A549 (cell line): ENCODE measurements around the gene RNF145. TPM values are rescaled to one million over a fixed set of nuclear protein-coding genes. Genes with fewer than 3 reads are reported as not detected.
A peak's percentile ranks its signal among the peaks of the same experiment; 100 is the strongest.

Source experiments
- ATAC-seq, 2 experiments: fragments of 200-7000 bp in 1 of 2; fragments of >200 bp in 1 of 2; cut with Nextera tagmentation in 1 of 2; cut with Tn5 transposase in 1 of 2; 3 replicates each; pipeline versions ENCODE4 v1.8.0 to v1.9.1; 2018 to 2020; ENCODE audit warnings: mild to moderate bottlenecking in 1 of 2, moderate library complexity in 1 of 2
- CTCF ChIA-PET: fragments of 300-600 bp; sonication (Branson Sonifier 250); formaldehyde crosslinking; extraction: SDS; loops from one replicate; lab custom pipeline; 2021; ENCODE audit warnings: antibody characterized with exemption, inconsistent platforms; lab: Yijun Ruan, JAX
- POLR2A ChIA-PET: fragments of 350-600 bp; formaldehyde crosslinking; extraction: SDS; loops from one replicate; lab custom pipeline; 2021; ENCODE audit warnings: antibody characterized with exemption, inconsistent platforms; lab: Yijun Ruan, JAX
- DNase-seq, 2 experiments: peaks; one replicate each; pipeline versions ENCODE4 v3.0.0 to v3.0.0-alpha.2; 2011 to 2016; ENCODE audit warnings: low read depth in 1 of 2, low spot score in 1 of 2
- FAIRE-seq: peaks from 2 replicates; lab custom pipeline; 2011; peaks lifted over from hg19 to GRCh38; lab: Jason Lieb, UNC
- H3K27ac ChIP-seq, 2 experiments: fragments of >200 bp; sonication (Bioruptor Twin); formaldehyde crosslinking; 3 replicates each; pipeline ENCODE4 v1.5.1; 2016 to 2017
- H3K4me1 ChIP-seq: fragments of >200 bp; sonication (Bioruptor Twin); formaldehyde crosslinking; 3 replicates; pipeline ENCODE4 v1.6.1; 2016
- H3K4me2 ChIP-seq: fragments of >200 bp; sonication (Bioruptor Twin); formaldehyde crosslinking; 3 replicates; pipeline ENCODE4 v1.6.1; 2016
- H3K4me3 ChIP-seq: fragments of >200 bp; sonication (Bioruptor Twin); formaldehyde crosslinking; 3 replicates; pipeline ENCODE4 v1.5.1; 2016
- H3K9me3 ChIP-seq: fragments of >200 bp; sonication (Bioruptor Twin); formaldehyde crosslinking; 3 replicates; pipeline ENCODE4 v1.6.1; 2016
- ATOH8 ChIP-seq: fragments of 250-450 bp; sonication (Bioruptor Pico); IDR thresholded peaks from 2 replicates; pipeline ENCODE4 v1.5.0; 2020; ENCODE audit warnings: low read depth, mild to moderate bottlenecking, moderate library complexity
- BCL3 ChIP-seq: fragments of >200 bp; sonication (Bioruptor Twin); formaldehyde crosslinking; IDR thresholded peaks from 3 replicates; pipeline ENCODE4 v1.6.1; 2016
- BHLHE40 ChIP-seq: IDR thresholded peaks from 2 replicates; pipeline ENCODE4 v1.6.1; 2012; ENCODE audit warnings: low read depth, low read length, inconsistent platforms
- CBX2 ChIP-seq: fragments of 200-600 bp; sonication (generic); IDR thresholded peaks from 2 replicates; pipeline ENCODE4 v1.6.1; 2016; ENCODE audit warnings: low read depth, mild to moderate bottlenecking, borderline replicate concordance
- CBX8 ChIP-seq: fragments of 200-600 bp; sonication (generic); IDR thresholded peaks from 2 replicates; pipeline ENCODE4 v1.6.1; 2016
- CTCF ChIP-seq: fragments of >200 bp; sonication (Bioruptor Twin); formaldehyde crosslinking; IDR thresholded peaks from 3 replicates; pipeline ENCODE4 v1.5.1; 2016
- E2F6 ChIP-seq: IDR thresholded peaks from 2 replicates; pipeline ENCODE4 v1.6.1; 2012; ENCODE audit warnings: low read depth, borderline replicate concordance
- EHF ChIP-seq: fragments of 250-450 bp; sonication (Bioruptor Pico); IDR thresholded peaks from 2 replicates; pipeline ENCODE4 v1.5.0; 2020; ENCODE audit warnings: mild to moderate bottlenecking
- ESRRA ChIP-seq: fragments of 150-350 bp; IDR thresholded peaks from 2 replicates; pipeline ENCODE4 v1.6.1; 2014; ENCODE audit warnings: mild to moderate bottlenecking, low read length, borderline replicate concordance
- FOSL2 ChIP-seq, 2 experiments: fragments of 450-650 bp in 1 of 2; fragments of >200 bp in 1 of 2; sonication (Bioruptor Twin) in 1 of 2; formaldehyde crosslinking; IDR thresholded peaks; 2 replicates each; pipeline versions ENCODE4 v1.5.0 to v1.6.1; 2016 to 2020; ENCODE audit warnings: mild to moderate bottlenecking in 1 of 2, moderate library complexity in 1 of 2
- HES2 ChIP-seq: fragments of >200 bp; sonication (Bioruptor Twin); formaldehyde crosslinking; IDR thresholded peaks from 2 replicates; pipeline ENCODE4 v1.6.1; 2016
- JUNB ChIP-seq: fragments of >200 bp; sonication (Bioruptor Twin); formaldehyde crosslinking; IDR thresholded peaks from 2 replicates; pipeline ENCODE4 v1.6.1; 2016
- MAFK ChIP-seq: fragments of 450-650 bp; IDR thresholded peaks from 2 replicates; pipeline ENCODE4 v1.6.1; 2014; ENCODE audit not compliant: partially characterized antibody
- NFE2L2 ChIP-seq: fragments of 150-350 bp; conservative IDR thresholded peaks from 2 replicates; pipeline ENCODE4 v1.6.1; 2014; ENCODE audit warnings: low read length
- NR3C1 ChIP-seq: fragments of >200 bp; sonication (Bioruptor Twin); formaldehyde crosslinking; IDR thresholded peaks from 3 replicates; pipeline ENCODE4 v1.6.1; 2017
- PHF8 ChIP-seq: fragments of 200-600 bp; sonication (generic); IDR thresholded peaks from 2 replicates; pipeline ENCODE4 v1.6.1; 2016; ENCODE audit warnings: low read depth, mild to moderate bottlenecking, antibody characterized with exemption, moderate library complexity, borderline replicate concordance
- RFX5 ChIP-seq: fragments of 450-650 bp; IDR thresholded peaks from 2 replicates; pipeline ENCODE4 v1.7.1; 2014; ENCODE audit warnings: antibody characterized with exemption, mild to moderate bottlenecking, moderate library complexity
- SMC3 ChIP-seq: fragments of >200 bp; sonication (Bioruptor Twin); formaldehyde crosslinking; IDR thresholded peaks from 3 replicates; pipeline ENCODE4 v1.6.1; 2018; ENCODE audit warnings: inconsistent platforms
- TFCP2L1 ChIP-seq: fragments of 250-450 bp; sonication (Bioruptor Pico); IDR thresholded peaks from 2 replicates; pipeline ENCODE4 v1.5.0; 2021; ENCODE audit warnings: mild to moderate bottlenecking
- TP53 ChIP-seq: fragments of 250-450 bp; sonication (Bioruptor Pico); IDR thresholded peaks from 2 replicates; pipeline ENCODE4 v1.5.0; 2021; ENCODE audit warnings: mild to moderate bottlenecking, moderate library complexity
- ZNF302 ChIP-seq: fragments of 250-450 bp; sonication (Bioruptor Pico); IDR thresholded peaks from 2 replicates; pipeline ENCODE4 v1.9.0; 2021; ENCODE audit warnings: inconsistent platforms, mild to moderate bottlenecking, moderate library complexity
- WGBS: methylation state at CpG from one replicate; pipeline ENCODE4 v1.1.6; 2017; ENCODE audit errors: missing lambda C conversion rate; 5-methylcytosine and 5-hydroxymethylcytosine counted together
- polyA plus RNA-seq, 4 experiments: library from polyadenylated mRNA; depleted of rRNA in 3 of 4; stranded (reverse); fragments of >200 nt; fragmentation: RNase III in 1 of 4; extraction: RNeasy Plus Mini Kit Qiagen cat#74134 plus additional on column Dnase treatment in 1 of 4; gene quantifications; 2 replicates in 3 of 4; 3 replicates in 1 of 4; pipeline ENCODE4 v1.2.3, GENCODE V29; 2011 to 2017

RNF145 gene
- polyA plus RNA-seq, 2 of the 4 experiments (the other 2 are of a cell fraction) = 122 to 146 TPM

GRCh38 chr5:159128070-159128541 is 81.2 kb downstream of the RNF145 start:
- 68% methylated on average over 6 of the region's 6 CpGs for WGBS
- ATAC-seq (no peak), DNase-seq (no peak), FAIRE-seq (no peak)
- no peak overlapping the region for H3K27ac ChIP-seq
- POLR2A ChIA-PET = no interaction called here
- CTCF ChIA-PET = interaction anchor here (1.1 to 3.1 kb wide), 3 partner anchors 21 to 1366 kb away, joined by 4 to 14 read pairs (median 5); no protein-coding TSS in a partner anchor
- no peak overlapping the region for H3K4me2 ChIP-seq
- peaks cover 9% of the 10 kb centered on the region for H3K4me1 ChIP-seq
- H3K4me3 ChIP-seq = no peak overlapping the region
- no peak for TF ChIP-seq ESRRA
- TF ChIP-seq E2F6 = no peak
- TF ChIP-seq, all 56 proteins: peak for 0
- peaks cover 22% of the 10 kb centered on the region; the same call in 2 of the 3 replicates for H3K9me3 ChIP-seq

GRCh38 chr5:159123700-159124099 is 85.7 kb downstream of the RNF145 start:
- no peak overlapping the region for H3K4me3 ChIP-seq
- no peak overlapping the region for H3K4me2 ChIP-seq
- DNase-seq (no peak), FAIRE-seq (no peak), ATAC-seq (no peak)
- no peak overlapping the region for H3K27ac ChIP-seq
- peaks cover 22% of the 10 kb centered on the region; the same call in 2 of the 3 replicates for H3K9me3 ChIP-seq
- H3K4me1 ChIP-seq = no peaks in the 10 kb centered on the region
- TF ChIP-seq SMC3 (no peak), CTCF (no peak), FOSL2 (IDR thresholded peaks at IDR 0.05) (no peak), FOSL2 (CRISPR knock-in tag; IDR thresholded peaks at IDR 0.05) (no peak), JUNB (no peak), NR3C1 (no peak), BCL3 (no peak), TP53 (no peak), CBX2 (no peak), BHLHE40 (no peak), CBX8 (no peak), HES2 (no peak), MAFK (no peak), RFX5 (no peak), EHF (CRISPR knock-in tag) (no peak), ATOH8 (CRISPR knock-in tag) (no peak)
- CTCF ChIA-PET = interaction anchor here (1.0 to 1.8 kb wide), 3 partner anchors 9 to 1362 kb away, joined by 3 to 6 read pairs (median 4); no protein-coding TSS in a partner anchor
- POLR2A ChIA-PET = no interaction called here
- WGBS = 52% methylated on average over 3 of the region's 3 CpGs

- TF ChIP-seq TFCP2L1 (CRISPR knock-in tag) (no peak), ZNF302 (CRISPR knock-in tag) (no peak), PHF8 (no peak), NFE2L2 (no peak), JUNB (no peak)
- H3K27ac ChIP-seq = no peak overlapping the region
- ChIA-PET POLR2A (no interaction called here), CTCF (interaction anchor here (1.0 to 1.8 kb wide), 4 partner anchors 9 to 1361 kb away, joined by 3 to 6 read pairs (median 4); no protein-coding TSS in a partner anchor)
- WGBS = 41% methylated on average over 2 of the region's 2 CpGs
- H3K9me3 ChIP-seq = peaks cover 22% of the 10 kb centered on the region; the same call in 2 of the 3 replicates
- H3K4me2 ChIP-seq = no peak overlapping the region
- no peak for ATAC-seq
- no peak for DNase-seq
- FAIRE-seq = peak; percentile 46
- H3K4me1 ChIP-seq = no peaks in the 10 kb centered on the region
- H3K4me3 ChIP-seq = no peak overlapping the region
These were observed 86.2 kb downstream of the RNF145 start for GRCh38 chr5:159123189-159123588.
